ENCODE measurements around the gene CRTC1. TPM values are rescaled to one million over a fixed set of nuclear protein-coding genes. Genes with fewer than 3 reads are reported as not detected.

CRTC1 gene
- total and polyA plus RNA-seq, 2 of the 13 experiments (the other 11 are each of a cell fraction or from before 2014, with no cell fraction given): 2.0 to 2.7 TPM

DNA sequence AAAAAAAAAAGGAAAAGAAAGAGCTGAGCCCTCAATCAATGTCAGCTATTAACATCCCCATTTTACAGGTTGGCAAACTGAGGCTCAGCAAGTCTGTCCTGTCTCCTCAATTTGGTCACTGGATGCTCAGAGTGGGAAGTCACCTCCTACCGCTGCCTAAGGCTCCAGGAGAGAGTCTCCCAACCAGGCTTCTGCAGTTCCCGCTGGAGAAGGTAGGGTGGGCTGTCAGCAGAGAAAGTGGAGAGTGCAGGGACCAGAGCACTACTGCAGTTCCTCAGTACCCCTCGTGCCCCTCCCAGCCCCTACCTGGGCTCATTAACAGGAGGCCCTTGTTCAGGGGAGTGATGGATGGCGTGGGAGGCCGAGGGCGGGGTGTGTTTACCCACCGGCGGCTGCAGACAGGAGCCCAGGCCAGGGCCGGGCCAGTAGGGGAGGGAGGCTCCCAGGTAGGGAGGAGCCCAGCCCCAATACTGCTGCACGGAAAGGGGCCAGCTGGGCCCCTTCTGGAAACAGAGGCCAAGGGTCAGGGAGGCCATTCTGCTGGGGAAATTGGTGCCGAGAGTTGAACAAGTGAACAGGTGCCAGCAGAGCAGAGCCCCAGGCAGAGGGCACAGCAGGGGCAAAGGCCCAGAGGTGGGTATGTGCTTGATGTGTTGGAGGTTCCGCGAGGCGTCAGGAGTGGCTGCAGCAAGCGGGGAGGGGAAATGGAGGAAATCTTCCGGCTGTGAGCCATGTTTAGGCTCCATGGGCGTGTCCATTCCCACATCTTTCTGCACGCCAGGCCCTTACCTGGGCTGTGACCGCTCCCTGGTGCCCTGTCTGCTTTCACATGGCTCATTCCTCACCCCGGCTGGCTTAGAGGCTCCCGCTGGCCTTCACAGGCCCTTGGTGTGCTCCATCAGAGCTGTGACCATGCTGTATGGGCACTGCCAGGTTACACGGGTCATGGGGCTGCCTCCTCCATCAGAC lies 115.2 kb downstream of the CRTC1 start (continued):
- TF ChIP-seq, protein P1, sequence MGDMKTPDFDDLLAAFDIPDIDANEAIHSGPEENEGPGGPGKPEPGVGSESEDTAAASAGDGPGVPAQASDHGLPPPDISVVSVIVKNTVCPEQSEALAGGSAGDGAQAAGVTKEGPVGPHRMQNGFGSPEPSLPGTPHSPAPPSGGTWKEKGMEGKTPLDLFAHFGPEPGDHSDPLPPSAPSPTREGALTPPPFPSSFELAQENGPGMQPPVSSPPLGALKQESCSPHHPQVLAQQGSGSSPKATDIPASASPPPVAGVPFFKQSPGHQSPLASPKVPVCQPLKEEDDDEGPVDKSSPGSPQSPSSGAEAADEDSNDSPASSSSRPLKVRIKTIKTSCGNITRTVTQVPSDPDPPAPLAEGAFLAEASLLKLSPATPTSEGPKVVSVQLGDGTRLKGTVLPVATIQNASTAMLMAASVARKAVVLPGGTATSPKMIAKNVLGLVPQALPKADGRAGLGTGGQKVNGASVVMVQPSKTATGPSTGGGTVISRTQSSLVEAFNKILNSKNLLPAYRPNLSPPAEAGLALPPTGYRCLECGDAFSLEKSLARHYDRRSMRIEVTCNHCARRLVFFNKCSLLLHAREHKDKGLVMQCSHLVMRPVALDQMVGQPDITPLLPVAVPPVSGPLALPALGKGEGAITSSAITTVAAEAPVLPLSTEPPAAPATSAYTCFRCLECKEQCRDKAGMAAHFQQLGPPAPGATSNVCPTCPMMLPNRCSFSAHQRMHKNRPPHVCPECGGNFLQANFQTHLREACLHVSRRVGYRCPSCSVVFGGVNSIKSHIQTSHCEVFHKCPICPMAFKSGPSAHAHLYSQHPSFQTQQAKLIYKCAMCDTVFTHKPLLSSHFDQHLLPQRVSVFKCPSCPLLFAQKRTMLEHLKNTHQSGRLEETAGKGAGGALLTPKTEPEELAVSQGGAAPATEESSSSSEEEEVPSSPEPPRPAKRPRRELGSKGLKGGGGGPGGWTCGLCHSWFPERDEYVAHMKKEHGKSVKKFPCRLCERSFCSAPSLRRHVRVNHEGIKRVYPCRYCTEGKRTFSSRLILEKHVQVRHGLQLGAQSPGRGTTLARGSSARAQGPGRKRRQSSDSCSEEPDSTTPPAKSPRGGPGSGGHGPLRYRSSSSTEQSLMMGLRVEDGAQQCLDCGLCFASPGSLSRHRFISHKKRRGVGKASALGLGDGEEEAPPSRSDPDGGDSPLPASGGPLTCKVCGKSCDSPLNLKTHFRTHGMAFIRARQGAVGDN (CRISPR knock-in tag; IDR thresholded peaks at IDR 0.05): peak; percentile 72
- 0 out of 2 replicates have a peak, but pooled peaks have one; percentile 26 for TF ChIP-seq ESRRA (CRISPR knock-in tag; IDR thresholded peaks at IDR 0.05; ENCODE audit: low read depth)
- 0 out of 2 replicates have a peak, but pooled peaks have one; percentile 51 for TF ChIP-seq ZNF563 (CRISPR knock-in tag; IDR thresholded peaks at IDR 0.05)
- TF ChIP-seq ZNF746 (CRISPR knock-in tag; IDR thresholded peaks at IDR 0.05): peak; percentile 54; the same call in 1 of the 2 replicates
- peak; percentile 76; the same call in 1 of the 2 replicates for TF ChIP-seq RXRA (CRISPR knock-in tag; IDR thresholded peaks at IDR 0.05)
- TF ChIP-seq, protein P2, sequence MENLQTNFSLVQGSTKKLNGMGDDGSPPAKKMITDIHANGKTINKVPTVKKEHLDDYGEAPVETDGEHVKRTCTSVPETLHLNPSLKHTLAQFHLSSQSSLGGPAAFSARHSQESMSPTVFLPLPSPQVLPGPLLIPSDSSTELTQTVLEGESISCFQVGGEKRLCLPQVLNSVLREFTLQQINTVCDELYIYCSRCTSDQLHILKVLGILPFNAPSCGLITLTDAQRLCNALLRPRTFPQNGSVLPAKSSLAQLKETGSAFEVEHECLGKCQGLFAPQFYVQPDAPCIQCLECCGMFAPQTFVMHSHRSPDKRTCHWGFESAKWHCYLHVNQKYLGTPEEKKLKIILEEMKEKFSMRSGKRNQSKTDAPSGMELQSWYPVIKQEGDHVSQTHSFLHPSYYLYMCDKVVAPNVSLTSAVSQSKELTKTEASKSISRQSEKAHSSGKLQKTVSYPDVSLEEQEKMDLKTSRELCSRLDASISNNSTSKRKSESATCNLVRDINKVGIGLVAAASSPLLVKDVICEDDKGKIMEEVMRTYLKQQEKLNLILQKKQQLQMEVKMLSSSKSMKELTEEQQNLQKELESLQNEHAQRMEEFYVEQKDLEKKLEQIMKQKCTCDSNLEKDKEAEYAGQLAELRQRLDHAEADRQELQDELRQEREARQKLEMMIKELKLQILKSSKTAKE (CRISPR knock-in tag; IDR thresholded peaks at IDR 0.05; ENCODE audit: borderline replicate concordance): peak; percentile 66
- TF ChIP-seq NONO (IDR thresholded peaks at IDR 0.05): no peak
- TF ChIP-seq NONO (CRISPR knock-in tag; conservative IDR thresholded peaks at IDR 0.05): 0 out of 2 replicates have a peak, but pooled peaks have one; percentile 35
- TF ChIP-seq RAD21 (CRISPR knock-in tag; IDR thresholded peaks at IDR 0.05): peak; percentile 37; the same call in 1 of the 2 replicates
- no peak for TF ChIP-seq ZBTB42 (CRISPR knock-in tag; IDR thresholded peaks at IDR 0.05)
- TF ChIP-seq, protein P3, sequence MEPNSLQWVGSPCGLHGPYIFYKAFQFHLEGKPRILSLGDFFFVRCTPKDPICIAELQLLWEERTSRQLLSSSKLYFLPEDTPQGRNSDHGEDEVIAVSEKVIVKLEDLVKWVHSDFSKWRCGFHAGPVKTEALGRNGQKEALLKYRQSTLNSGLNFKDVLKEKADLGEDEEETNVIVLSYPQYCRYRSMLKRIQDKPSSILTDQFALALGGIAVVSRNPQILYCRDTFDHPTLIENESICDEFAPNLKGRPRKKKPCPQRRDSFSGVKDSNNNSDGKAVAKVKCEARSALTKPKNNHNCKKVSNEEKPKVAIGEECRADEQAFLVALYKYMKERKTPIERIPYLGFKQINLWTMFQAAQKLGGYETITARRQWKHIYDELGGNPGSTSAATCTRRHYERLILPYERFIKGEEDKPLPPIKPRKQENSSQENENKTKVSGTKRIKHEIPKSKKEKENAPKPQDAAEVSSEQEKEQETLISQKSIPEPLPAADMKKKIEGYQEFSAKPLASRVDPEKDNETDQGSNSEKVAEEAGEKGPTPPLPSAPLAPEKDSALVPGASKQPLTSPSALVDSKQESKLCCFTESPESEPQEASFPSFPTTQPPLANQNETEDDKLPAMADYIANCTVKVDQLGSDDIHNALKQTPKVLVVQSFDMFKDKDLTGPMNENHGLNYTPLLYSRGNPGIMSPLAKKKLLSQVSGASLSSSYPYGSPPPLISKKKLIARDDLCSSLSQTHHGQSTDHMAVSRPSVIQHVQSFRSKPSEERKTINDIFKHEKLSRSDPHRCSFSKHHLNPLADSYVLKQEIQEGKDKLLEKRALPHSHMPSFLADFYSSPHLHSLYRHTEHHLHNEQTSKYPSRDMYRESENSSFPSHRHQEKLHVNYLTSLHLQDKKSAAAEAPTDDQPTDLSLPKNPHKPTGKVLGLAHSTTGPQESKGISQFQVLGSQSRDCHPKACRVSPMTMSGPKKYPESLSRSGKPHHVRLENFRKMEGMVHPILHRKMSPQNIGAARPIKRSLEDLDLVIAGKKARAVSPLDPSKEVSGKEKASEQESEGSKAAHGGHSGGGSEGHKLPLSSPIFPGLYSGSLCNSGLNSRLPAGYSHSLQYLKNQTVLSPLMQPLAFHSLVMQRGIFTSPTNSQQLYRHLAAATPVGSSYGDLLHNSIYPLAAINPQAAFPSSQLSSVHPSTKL (CRISPR knock-in tag; IDR thresholded peaks at IDR 0.05): peak; percentile 51; the same call in 1 of the 2 replicates
- TF ChIP-seq, protein P4, sequence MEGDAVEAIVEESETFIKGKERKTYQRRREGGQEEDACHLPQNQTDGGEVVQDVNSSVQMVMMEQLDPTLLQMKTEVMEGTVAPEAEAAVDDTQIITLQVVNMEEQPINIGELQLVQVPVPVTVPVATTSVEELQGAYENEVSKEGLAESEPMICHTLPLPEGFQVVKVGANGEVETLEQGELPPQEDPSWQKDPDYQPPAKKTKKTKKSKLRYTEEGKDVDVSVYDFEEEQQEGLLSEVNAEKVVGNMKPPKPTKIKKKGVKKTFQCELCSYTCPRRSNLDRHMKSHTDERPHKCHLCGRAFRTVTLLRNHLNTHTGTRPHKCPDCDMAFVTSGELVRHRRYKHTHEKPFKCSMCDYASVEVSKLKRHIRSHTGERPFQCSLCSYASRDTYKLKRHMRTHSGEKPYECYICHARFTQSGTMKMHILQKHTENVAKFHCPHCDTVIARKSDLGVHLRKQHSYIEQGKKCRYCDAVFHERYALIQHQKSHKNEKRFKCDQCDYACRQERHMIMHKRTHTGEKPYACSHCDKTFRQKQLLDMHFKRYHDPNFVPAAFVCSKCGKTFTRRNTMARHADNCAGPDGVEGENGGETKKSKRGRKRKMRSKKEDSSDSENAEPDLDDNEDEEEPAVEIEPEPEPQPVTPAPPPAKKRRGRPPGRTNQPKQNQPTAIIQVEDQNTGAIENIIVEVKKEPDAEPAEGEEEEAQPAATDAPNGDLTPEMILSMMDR (CRISPR knock-in tag; IDR thresholded peaks at IDR 0.05): peak; percentile 51

Measured in HepG2 (cell line).